Activated CD4-positive, alpha-beta T cell treated with anti-CD3 and anti-CD28 coated beads, Interleukin-2, amount 50 U/mL, for 4 hours (primary cell): ENCODE results near the gene LTC4S.
"Not testable (repeated sequence)": the region's sequence is repeated elsewhere in the genome, so short reads cannot be mapped to it uniquely, and the experiment has no call there.

ENCODE experiments used
- DNase-seq, 2 experiments: peaks; one replicate each; pipeline ENCODE4 v3.0.0-alpha.2; 2020

Gene LTC4S

GRCh38 chr5:179793468-179794139 lies at the start of gene LTC4S:
Gene LTC4S, plus strand, starts transcription at chr5:179793986. Its CDS starts 95 bp downstream, at chr5:179794081.
- DNase-seq: peak in 1 of 2 experiments; percentile 31

GRCh38 chr5:179744106-179744505 lies 49.7 kb upstream of the LTC4S start:
- DNase-seq: not testable (repeated sequence)

- no peak for DNase-seq
Observed at GRCh38 chr5:179746872-179747271, 46.9 kb upstream of the LTC4S start.

- no peak for DNase-seq
Observed at GRCh38 chr5:179747811-179748210, 46.0 kb upstream of the LTC4S start.

GRCh38 chr5:179749857-179750508 lies 43.8 kb upstream of the LTC4S start:
- no peak for DNase-seq

- DNase-seq: no peak
Observed at GRCh38 chr5:179753971-179754370, 39.8 kb upstream of the LTC4S start.

GRCh38 chr5:179755022-179755421 lies 38.8 kb upstream of the LTC4S start:
- DNase-seq: no peak

GRCh38 chr5:179758955-179759354 lies 34.8 kb upstream of the LTC4S start:
- DNase-seq: no peak

GRCh38 chr5:179759581-179760551 lies 33.9 kb upstream of the LTC4S start:
- peak; percentile 8 to 16 for DNase-seq

- no peak for DNase-seq
Observed at GRCh38 chr5:179762079-179762780, 31.6 kb upstream of the LTC4S start.

GRCh38 chr5:179762781-179763176 lies 31.0 kb upstream of the LTC4S start:
- DNase-seq: no peak

- DNase-seq: peak; percentile 31 to 41
Observed at GRCh38 chr5:179763215-179763945, 30.4 kb upstream of the LTC4S start.

- DNase-seq: no peak
Observed at GRCh38 chr5:179764056-179764455, 29.7 kb upstream of the LTC4S start.

- no peak for DNase-seq
Observed at GRCh38 chr5:179765400-179765799, 28.4 kb upstream of the LTC4S start.

- DNase-seq: no peak
Observed at GRCh38 chr5:179766021-179766725, 27.6 kb upstream of the LTC4S start.

- no peak for DNase-seq
Observed at GRCh38 chr5:179766726-179767455, 26.9 kb upstream of the LTC4S start.

- DNase-seq: no peak
Observed at GRCh38 chr5:179767496-179768100, 26.2 kb upstream of the LTC4S start.

GRCh38 chr5:179768326-179769085 lies 25.3 kb upstream of the LTC4S start:
- no peak for DNase-seq

GRCh38 chr5:179769271-179769670 lies 24.5 kb upstream of the LTC4S start:
- no peak for DNase-seq
